Measurements from ENCODE around the gene AGPAT4. TPM values are rescaled to one million over a fixed set of nuclear protein-coding genes. Genes with fewer than 3 reads are reported as not detected.
"Not testable (repeated sequence)": the region's sequence is repeated elsewhere in the genome, so short reads cannot be mapped to it uniquely, and the experiment has no call there.

AGPAT4 gene
- total and polyA plus RNA-seq, 5 donors: 1.5 to 5.1 (median 3.1) TPM

- no peak overlapping the region for H3K27ac ChIP-seq (ENCODE audit: low read length)
- intact Hi-C loops (cut with DNase I): no loop called here
- WGBS: 51% methylated on average over 8 of the region's 8 CpGs
- H3K27me3 ChIP-seq (ENCODE audit: control insufficient read depth, insufficient read depth): no peaks in the 10 kb centered on the region
- DNase-seq: no peak
- H3K4me3 ChIP-seq (ENCODE audit: low read length): no peak overlapping the region
- H3K4me1 ChIP-seq (ENCODE audit: control insufficient read depth, insufficient read depth, low read length): peaks cover 5% of the 10 kb centered on the region
- no peaks in the 10 kb centered on the region for H3K9me3 ChIP-seq (ENCODE audit: control insufficient read depth, low read length)
- ATAC-seq: peak; percentile 20 to 44
These were observed 47.6 kb downstream of the AGPAT4 start for GRCh38 chr6:161226009-161226964.

DNA sequence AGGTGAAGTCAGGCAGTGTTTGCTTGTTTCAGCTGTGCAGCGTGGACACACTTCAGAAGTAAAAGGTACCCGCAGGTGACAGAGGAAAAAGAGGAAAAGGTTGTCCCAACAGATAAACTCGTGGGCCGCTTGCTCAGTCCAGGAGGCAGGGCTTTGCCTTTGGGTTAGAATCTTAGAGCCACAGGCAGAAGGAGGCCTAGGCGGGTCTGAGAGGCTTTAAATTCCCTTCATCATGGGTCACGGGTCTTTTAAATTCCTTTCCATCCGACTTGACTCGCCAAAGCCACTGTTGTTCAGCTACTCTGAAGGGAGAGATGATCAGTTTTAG, 48.2 kb downstream of the AGPAT4 start:
- DNase-seq (no peak), ATAC-seq (no peak)
- WGBS: 76% methylated on average over 8 of the region's 8 CpGs
- intact Hi-C loops (cut with DNase I): no loop called here
- no peak overlapping the region for H3K27ac ChIP-seq (ENCODE audit: low read length)
- H3K9me3 ChIP-seq (ENCODE audit: control insufficient read depth, low read length): no peaks in the 10 kb centered on the region
- H3K4me3 ChIP-seq (ENCODE audit: low read length): no peak overlapping the region
- peaks cover 5% of the 10 kb centered on the region for H3K4me1 ChIP-seq (ENCODE audit: control insufficient read depth, insufficient read depth, low read length)
- H3K27me3 ChIP-seq (ENCODE audit: control insufficient read depth, insufficient read depth): no peaks in the 10 kb centered on the region

DNA sequence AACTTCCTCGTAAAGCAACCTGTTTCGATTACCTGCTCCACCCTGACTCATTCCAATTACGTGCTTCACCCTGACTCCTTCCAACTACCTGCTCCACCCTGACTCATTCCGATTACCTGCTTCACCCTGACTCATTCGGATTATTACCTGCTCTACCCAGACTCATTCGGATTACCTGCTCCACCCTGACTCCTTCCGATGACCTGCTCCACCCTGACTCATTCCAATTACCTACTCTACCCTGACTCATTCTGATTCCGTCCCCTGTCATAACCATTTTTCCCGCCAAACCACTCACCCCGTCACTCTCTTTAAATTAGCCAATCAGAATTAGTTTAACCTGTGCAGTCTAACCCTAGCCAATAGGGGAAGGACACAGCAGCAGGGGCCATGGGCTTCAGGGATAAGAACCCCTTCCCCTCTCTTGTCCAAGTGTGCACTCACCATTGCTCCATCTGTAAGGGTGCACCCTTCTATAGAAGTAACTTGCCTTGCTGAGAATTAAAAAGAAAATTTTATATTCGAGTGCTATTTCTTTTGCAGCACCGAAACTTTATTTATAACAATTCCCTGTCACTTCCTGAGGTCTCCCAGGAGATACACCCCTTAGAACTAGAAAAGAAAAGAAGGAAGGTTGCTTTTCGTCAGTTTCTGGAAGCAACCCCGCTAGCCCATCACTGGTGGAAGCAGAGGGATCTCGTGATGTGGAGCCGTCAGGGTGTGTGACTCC, 48.7 kb downstream of the AGPAT4 start:
- H3K4me1 ChIP-seq (ENCODE audit: control insufficient read depth, insufficient read depth, low read length); DNase-seq; H3K9me3 ChIP-seq (ENCODE audit: control insufficient read depth, low read length); H3K27ac ChIP-seq (ENCODE audit: low read length); intact Hi-C loops (cut with DNase I); H3K4me3 ChIP-seq (ENCODE audit: low read length); H3K27me3 ChIP-seq (ENCODE audit: control insufficient read depth, insufficient read depth); ATAC-seq: not testable (repeated sequence)
- WGBS: 93% methylated on average over 16 of the region's 16 CpGs

DNA sequence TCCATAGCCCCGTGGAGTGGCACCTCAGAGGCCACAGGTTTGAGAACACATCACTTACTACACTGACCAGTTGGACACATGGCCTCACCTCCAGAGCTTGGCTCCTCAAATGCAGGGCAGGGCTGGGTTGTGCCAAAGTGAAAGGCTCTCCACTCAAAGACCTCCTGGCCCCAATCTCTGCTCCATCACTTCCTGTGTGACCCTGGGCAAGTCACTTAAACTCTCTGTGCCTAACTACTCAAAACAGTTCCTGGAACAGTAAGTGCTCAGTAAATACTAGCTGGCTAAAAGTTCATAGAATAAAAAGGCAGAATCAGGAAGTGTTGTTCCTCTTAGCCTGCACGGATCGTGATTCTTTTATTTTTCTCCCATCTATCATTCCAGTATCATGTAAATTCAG, 50.2 kb downstream of the AGPAT4 start:
- Histone ChIP-seq H3K4me3 (ENCODE audit: low read length) (no peak overlapping the region), H3K4me1 (ENCODE audit: control insufficient read depth, insufficient read depth, low read length) (peaks cover 5% of the 10 kb centered on the region), H3K27ac (ENCODE audit: low read length) (no peak overlapping the region), H3K9me3 (ENCODE audit: control insufficient read depth, low read length) (no peaks in the 10 kb centered on the region), H3K27me3 (ENCODE audit: control insufficient read depth, insufficient read depth) (no peaks in the 10 kb centered on the region)
- DNase-seq (no peak), ATAC-seq (no peak)
- intact Hi-C loops (cut with DNase I): no loop called here
- 91% methylated on average over 3 of the region's 3 CpGs for WGBS

- H3K9me3 ChIP-seq (ENCODE audit: control insufficient read depth, low read length): no peaks in the 10 kb centered on the region
- DNase-seq (no peak), ATAC-seq (no peak)
- H3K4me3 ChIP-seq (ENCODE audit: low read length): no peak overlapping the region
- no peak overlapping the region for H3K27ac ChIP-seq (ENCODE audit: low read length)
- H3K4me1 ChIP-seq (ENCODE audit: control insufficient read depth, insufficient read depth, low read length): peaks cover 5% of the 10 kb centered on the region
- 94% methylated on average over 8 of the region's 8 CpGs for WGBS
- no peaks in the 10 kb centered on the region for H3K27me3 ChIP-seq (ENCODE audit: control insufficient read depth, insufficient read depth)
- intact Hi-C loops (cut with DNase I): no loop called here
These were observed 51.1 kb downstream of the AGPAT4 start for GRCh38 chr6:161222706-161223234.

DNA sequence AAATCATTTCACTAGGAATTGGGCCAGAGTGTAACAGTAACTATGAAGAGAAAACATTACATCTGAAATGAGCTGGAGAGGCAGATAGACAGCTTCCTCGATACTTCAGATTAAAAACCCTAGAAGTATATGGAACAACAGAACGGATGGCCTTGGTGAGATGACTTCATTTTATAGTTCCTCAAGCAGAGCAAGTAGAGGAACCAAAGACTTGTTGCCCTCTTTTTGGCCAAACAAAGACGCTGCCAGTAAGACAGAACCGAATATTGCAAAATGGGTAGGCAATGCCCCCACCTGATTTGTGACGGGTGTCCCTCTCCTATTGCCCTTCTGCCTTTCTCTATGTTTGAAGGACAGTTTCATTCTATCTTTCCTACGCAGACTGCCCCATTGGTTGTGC, 53.5 kb downstream of the AGPAT4 start:
- no peaks in the 10 kb centered on the region for H3K9me3 ChIP-seq (ENCODE audit: control insufficient read depth, low read length)
- no peaks in the 10 kb centered on the region for H3K4me1 ChIP-seq (ENCODE audit: control insufficient read depth, insufficient read depth, low read length)
- ATAC-seq (no peak), DNase-seq (no peak)
- H3K27ac ChIP-seq (ENCODE audit: low read length): no peak overlapping the region
- no peaks in the 10 kb centered on the region for H3K27me3 ChIP-seq (ENCODE audit: control insufficient read depth, insufficient read depth)
- 85% methylated on average over 6 of the region's 6 CpGs for WGBS
- intact Hi-C loops (cut with DNase I): no loop called here
- H3K4me3 ChIP-seq (ENCODE audit: low read length): no peak overlapping the region

GRCh38 chr6:161219680-161220079, 54.2 kb downstream of the AGPAT4 start:
- Histone ChIP-seq H3K4me3 (ENCODE audit: low read length) (no peak overlapping the region), H3K9me3 (ENCODE audit: control insufficient read depth, low read length) (no peaks in the 10 kb centered on the region), H3K4me1 (ENCODE audit: control insufficient read depth, insufficient read depth, low read length) (no peaks in the 10 kb centered on the region), H3K27ac (ENCODE audit: low read length) (no peak overlapping the region), H3K27me3 (ENCODE audit: control insufficient read depth, insufficient read depth) (no peaks in the 10 kb centered on the region)
- ATAC-seq (no peak), DNase-seq (no peak)
- 87% methylated on average over 2 of the region's 2 CpGs for WGBS
- intact Hi-C loops (cut with DNase I): no loop called here

- intact Hi-C loops (cut with DNase I): no loop called here
- Histone ChIP-seq H3K4me1 (ENCODE audit: control insufficient read depth, insufficient read depth, low read length) (no peaks in the 10 kb centered on the region), H3K9me3 (ENCODE audit: control insufficient read depth, low read length) (no peaks in the 10 kb centered on the region), H3K4me3 (ENCODE audit: low read length) (no peak overlapping the region), H3K27me3 (ENCODE audit: control insufficient read depth, insufficient read depth) (no peaks in the 10 kb centered on the region), H3K27ac (ENCODE audit: low read length) (no peak overlapping the region)
- ATAC-seq (no peak), DNase-seq (no peak)
- WGBS: 92% methylated on average over 5 of the region's 5 CpGs
These were observed 55.6 kb downstream of the AGPAT4 start for GRCh38 chr6:161218222-161218621.

DNA sequence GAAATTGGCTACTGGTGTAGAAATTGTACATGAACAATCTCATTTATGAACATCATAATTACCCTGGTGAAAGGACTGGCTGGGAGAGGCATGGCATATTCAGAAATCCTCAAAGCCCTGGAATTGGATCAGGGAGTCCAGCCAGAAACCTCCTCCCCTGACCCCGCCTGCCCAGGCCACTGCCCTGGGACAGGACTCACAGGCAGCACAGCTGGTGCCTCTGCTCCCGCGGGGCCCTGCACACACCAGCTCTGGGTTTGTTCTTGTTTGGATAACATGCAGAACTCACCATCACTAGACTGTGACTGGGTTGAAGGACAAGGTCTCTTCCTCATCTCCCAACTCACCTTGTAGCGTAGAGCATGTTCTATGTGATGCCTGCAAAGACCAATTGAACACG, 56.2 kb downstream of the AGPAT4 start:
- DNase-seq: no peak
- whole genome bisulfite sequencing: 96% methylated on average over 5 of the region's 5 CpGs
- intact Hi-C loops (cut with DNase I): no loop called here

DNA sequence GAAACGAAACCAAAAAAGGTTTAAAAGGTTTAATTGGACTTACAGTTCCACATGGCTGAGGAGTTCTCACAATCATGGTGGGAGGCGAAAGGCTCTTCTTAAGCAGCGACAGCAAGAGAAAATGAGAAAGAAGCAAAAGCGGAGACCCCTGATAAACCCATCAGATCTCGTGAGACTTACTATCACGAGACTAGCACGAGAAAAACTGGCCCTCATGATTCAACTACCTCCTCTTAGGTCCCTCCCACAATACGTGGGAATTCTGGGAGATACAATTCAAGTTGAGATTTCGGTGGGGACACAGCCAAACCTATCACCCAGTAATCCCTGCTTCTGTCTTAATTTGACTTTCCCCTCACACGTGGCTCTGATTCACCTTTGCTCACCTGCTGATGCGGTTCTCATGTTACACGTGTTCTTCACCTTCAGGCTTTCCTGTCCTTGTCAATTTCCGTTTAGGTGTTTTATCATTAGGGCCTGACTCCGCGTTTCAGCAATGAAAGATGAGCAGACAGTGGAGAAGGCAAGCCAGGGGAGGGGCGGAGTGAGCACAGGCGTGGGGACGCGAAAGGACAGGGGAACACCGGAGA, 57.1 kb downstream of the AGPAT4 start:
- no peaks in the 10 kb centered on the region for H3K27me3 ChIP-seq (ENCODE audit: control insufficient read depth, insufficient read depth)
- no peak for DNase-seq
- H3K4me3 ChIP-seq (ENCODE audit: low read length): no peak overlapping the region
- H3K27ac ChIP-seq (ENCODE audit: low read length): no peak overlapping the region
- 98% methylated on average over 20 of the region's 20 CpGs for WGBS
- no peak for ATAC-seq
- no peaks in the 10 kb centered on the region for H3K4me1 ChIP-seq (ENCODE audit: control insufficient read depth, insufficient read depth, low read length)
- H3K9me3 ChIP-seq (ENCODE audit: control insufficient read depth, low read length): no peaks in the 10 kb centered on the region
- intact Hi-C loops (cut with DNase I): no loop called here

More for the DNA sequence above, 56.2 kb downstream of the AGPAT4 start:
- Histone ChIP-seq H3K27ac (ENCODE audit: low read length) (no peak overlapping the region), H3K27me3 (ENCODE audit: control insufficient read depth, insufficient read depth) (no peaks in the 10 kb centered on the region), H3K4me1 (ENCODE audit: control insufficient read depth, insufficient read depth, low read length) (no peaks in the 10 kb centered on the region), H3K4me3 (ENCODE audit: low read length) (no peak overlapping the region), H3K9me3 (ENCODE audit: control insufficient read depth, low read length) (no peaks in the 10 kb centered on the region)
- no peak for ATAC-seq
